Endothelial cell (in vitro differentiated cells): ENCODE results near the gene MBNL1. TPM values are rescaled to one million over a fixed set of nuclear protein-coding genes. Genes with fewer than 3 reads are reported as not detected.

ENCODE experiments used
- DNase-seq: peaks from one replicate; pipeline ENCODE4 v3.0.0; 2021; ENCODE audit warnings: low spot score
- H3K27ac Mint-ChIP-seq: one replicate; pipeline ENCODE4 v1.8.0; 2021; ENCODE audit warnings: mixed read lengths, inconsistent platforms; ENCODE audit not compliant: unreplicated experiment
- H3K27me3 Mint-ChIP-seq: one replicate; pipeline ENCODE4 v1.8.0; 2021; ENCODE audit warnings: mild to moderate bottlenecking, moderate library complexity, mixed read lengths, inconsistent platforms; ENCODE audit not compliant: unreplicated experiment
- H3K36me3 Mint-ChIP-seq: one replicate; pipeline ENCODE4 v1.8.0; 2021; ENCODE audit warnings: mild to moderate bottlenecking, low read depth, mixed read lengths, inconsistent platforms; ENCODE audit not compliant: unreplicated experiment
- H3K4me1 Mint-ChIP-seq: one replicate; pipeline ENCODE4 v1.8.0; 2021; ENCODE audit warnings: mild to moderate bottlenecking, mixed read lengths, inconsistent platforms; ENCODE audit not compliant: unreplicated experiment
- H3K4me3 Mint-ChIP-seq: one replicate; pipeline ENCODE4 v1.8.0; 2021; ENCODE audit warnings: mild to moderate bottlenecking, mixed read lengths, inconsistent platforms; ENCODE audit not compliant: unreplicated experiment
- H3K9me3 Mint-ChIP-seq: one replicate; pipeline ENCODE4 v1.8.0; 2021; ENCODE audit warnings: mixed read lengths, inconsistent platforms; ENCODE audit not compliant: unreplicated experiment
- total RNA-seq: library from RNA; stranded (reverse); fragmentation: NEBNext Ultra II Directional; extraction: Animal tissue kit (Norgen Biotek cat#: 25700); gene quantifications from one replicate; pipeline ENCODE4 v1.2.1, GENCODE V29; 2021; ENCODE audit not compliant: unreplicated experiment
- TF ChIP-seq, protein P1 (sequence below): fragments of 200-600 bp; sonication (generic); IDR thresholded peaks from one replicate; pipeline ENCODE4 v1.5.0; 2021; ENCODE audit warnings: antibody characterized with exemption; ENCODE audit not compliant: unreplicated experiment

MBNL1 gene
- total RNA-seq, 1 donor from 2014 or later, result 54.1 TPM

DNA sequence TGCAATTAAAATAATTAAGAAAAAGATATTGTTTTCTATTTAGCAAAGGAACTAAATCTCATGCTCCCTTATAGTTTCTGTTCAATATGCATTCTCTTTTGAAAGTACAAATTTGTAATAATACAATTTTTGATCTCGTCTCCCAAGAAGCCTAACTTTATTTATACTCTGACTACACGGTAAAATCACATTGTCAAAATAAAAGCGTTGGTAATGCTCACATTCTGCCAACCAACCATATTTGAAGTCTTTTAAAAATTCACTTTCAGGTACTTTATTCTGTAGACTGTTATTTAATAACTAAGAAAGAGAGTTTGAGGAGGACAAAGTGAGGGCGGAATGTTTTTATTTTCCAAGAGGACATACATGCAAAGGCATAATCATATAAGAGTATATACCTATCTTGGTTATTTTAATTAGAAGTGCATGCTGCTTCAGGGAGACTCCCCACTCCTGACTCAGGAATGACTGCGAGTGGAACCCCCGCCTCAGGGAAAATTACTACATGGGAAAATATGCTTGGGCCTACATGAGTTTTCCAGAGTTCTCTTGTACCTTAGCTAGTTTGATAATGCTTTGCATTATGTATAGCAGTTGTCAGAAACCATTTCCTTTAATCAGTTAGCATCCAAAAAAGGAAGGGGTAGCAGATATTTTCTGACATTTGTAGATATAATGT is 19.3 kb downstream of the MBNL1 start:
- H3K9me3 Mint-ChIP-seq, result no peaks in the 10 kb centered on the region
- H3K36me3 Mint-ChIP-seq, result no peaks in the 10 kb centered on the region
- TF ChIP-seq, protein P1, sequence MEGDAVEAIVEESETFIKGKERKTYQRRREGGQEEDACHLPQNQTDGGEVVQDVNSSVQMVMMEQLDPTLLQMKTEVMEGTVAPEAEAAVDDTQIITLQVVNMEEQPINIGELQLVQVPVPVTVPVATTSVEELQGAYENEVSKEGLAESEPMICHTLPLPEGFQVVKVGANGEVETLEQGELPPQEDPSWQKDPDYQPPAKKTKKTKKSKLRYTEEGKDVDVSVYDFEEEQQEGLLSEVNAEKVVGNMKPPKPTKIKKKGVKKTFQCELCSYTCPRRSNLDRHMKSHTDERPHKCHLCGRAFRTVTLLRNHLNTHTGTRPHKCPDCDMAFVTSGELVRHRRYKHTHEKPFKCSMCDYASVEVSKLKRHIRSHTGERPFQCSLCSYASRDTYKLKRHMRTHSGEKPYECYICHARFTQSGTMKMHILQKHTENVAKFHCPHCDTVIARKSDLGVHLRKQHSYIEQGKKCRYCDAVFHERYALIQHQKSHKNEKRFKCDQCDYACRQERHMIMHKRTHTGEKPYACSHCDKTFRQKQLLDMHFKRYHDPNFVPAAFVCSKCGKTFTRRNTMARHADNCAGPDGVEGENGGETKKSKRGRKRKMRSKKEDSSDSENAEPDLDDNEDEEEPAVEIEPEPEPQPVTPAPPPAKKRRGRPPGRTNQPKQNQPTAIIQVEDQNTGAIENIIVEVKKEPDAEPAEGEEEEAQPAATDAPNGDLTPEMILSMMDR, result no peak
- no peak for DNase-seq
- H3K4me1 Mint-ChIP-seq, result peaks cover 11% of the 10 kb centered on the region
- no peak overlapping the region for H3K27ac Mint-ChIP-seq
- H3K27me3 Mint-ChIP-seq, result no peaks in the 10 kb centered on the region
- no peak overlapping the region for H3K4me3 Mint-ChIP-seq

DNA sequence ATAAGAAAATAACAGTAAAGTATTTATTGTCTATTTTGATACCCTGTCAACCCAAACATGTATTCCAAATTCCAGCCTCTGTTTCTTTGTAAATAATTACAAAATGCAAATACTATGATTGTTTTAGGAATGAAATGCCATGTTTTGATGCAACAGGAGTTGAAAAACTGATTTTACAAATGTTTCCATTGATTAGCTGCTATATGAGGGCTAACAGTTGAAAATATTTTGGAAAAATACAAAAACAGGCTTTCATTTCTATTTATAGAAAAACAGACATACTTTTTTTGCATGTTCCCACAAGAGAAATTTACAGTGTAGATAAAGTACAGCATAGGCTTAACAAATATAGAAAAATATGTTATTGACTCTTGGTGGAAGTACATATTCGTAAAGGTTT is 20.0 kb downstream of the MBNL1 start:
- TF ChIP-seq, protein P1, result no peak
- no peaks in the 10 kb centered on the region for H3K27me3 Mint-ChIP-seq
- no peaks in the 10 kb centered on the region for H3K36me3 Mint-ChIP-seq
- no peak for DNase-seq
- no peak overlapping the region for H3K4me3 Mint-ChIP-seq
- no peak overlapping the region for H3K27ac Mint-ChIP-seq
- peaks cover 11% of the 10 kb centered on the region for H3K4me1 Mint-ChIP-seq
- H3K9me3 Mint-ChIP-seq, result no peaks in the 10 kb centered on the region

DNA sequence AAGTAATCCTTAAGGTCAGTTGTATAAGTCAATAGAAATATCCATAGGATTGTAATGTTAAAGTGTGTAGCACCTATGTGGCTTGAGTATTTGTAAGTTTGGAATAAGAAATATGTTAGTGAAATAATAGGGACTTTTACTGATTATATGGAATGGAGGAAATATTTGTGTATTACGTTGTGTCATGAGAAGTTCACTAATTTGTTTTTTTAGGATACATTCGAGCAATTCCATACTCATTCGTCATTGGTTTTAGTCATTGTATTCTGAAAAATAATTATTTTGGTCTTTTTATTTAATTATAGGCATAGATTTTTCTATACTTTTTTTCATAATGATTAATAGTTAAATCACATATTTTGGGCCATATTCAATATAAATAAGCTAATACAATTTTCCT is 21.0 kb downstream of the MBNL1 start:
- Mint-ChIP-seq H3K4me3 (no peak overlapping the region), H3K4me1 (peaks cover 11% of the 10 kb centered on the region), H3K9me3 (no peaks in the 10 kb centered on the region), H3K27ac (no peak overlapping the region), H3K36me3 (no peaks in the 10 kb centered on the region), H3K27me3 (no peaks in the 10 kb centered on the region)
- TF ChIP-seq, protein P1, result no peak
- no peak for DNase-seq

DNA sequence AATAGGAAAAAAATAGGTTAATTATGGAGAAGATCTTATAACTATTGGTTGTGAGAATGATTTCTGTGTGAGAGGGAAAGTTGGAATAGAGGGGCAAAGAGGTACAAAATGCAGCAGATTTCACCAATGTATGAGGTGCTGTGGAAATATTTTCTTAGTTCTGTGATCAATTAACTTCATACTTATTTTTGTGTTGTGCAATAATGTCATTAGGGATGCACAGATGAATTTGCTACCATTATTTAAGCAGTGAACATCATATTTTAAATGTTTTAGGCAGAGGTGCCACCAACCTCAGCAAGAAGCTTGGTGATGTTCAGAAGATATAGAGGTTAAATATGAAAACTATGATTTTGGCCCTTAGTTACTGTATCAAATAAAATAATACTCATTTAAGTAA is 21.6 kb downstream of the MBNL1 start:
- H3K27ac Mint-ChIP-seq, result no peak overlapping the region
- no peaks in the 10 kb centered on the region for H3K27me3 Mint-ChIP-seq
- H3K36me3 Mint-ChIP-seq, result no peaks in the 10 kb centered on the region
- no peak overlapping the region for H3K4me3 Mint-ChIP-seq
- no peak for DNase-seq
- H3K9me3 Mint-ChIP-seq, result no peaks in the 10 kb centered on the region
- H3K4me1 Mint-ChIP-seq, result peaks cover 11% of the 10 kb centered on the region
- TF ChIP-seq, protein P1, result no peak

DNA sequence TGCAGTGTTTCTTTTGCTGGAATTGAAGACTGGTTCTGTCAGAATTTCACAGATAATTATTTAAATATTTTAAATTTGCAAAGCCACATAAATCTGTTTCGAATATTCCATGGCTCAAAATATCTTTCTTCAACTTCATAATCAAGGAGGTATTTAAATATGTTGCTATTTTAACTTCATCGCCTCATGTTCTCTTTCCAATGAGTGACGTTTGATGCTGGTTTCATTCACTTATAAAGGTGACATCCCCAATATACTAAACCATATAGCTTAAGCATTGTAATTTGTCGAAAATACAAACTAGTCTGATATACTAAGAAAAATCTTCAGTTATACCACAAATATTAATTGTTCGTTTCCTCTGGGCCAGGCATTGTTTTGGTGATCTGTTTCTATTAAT is 22.5 kb downstream of the MBNL1 start:
- no peak overlapping the region for H3K27ac Mint-ChIP-seq
- no peak overlapping the region for H3K4me3 Mint-ChIP-seq
- TF ChIP-seq, protein P1, result no peak
- peaks cover 17% of the 10 kb centered on the region for H3K4me1 Mint-ChIP-seq
- H3K27me3 Mint-ChIP-seq, result no peaks in the 10 kb centered on the region
- no peaks in the 10 kb centered on the region for H3K36me3 Mint-ChIP-seq
- no peaks in the 10 kb centered on the region for H3K9me3 Mint-ChIP-seq
- no peak for DNase-seq
